GM12878 (cell line): ENCODE results near the gene AMPH.

ENCODE experiments used
- BRCA1 ChIP-seq: IDR thresholded peaks from 2 replicates; pipeline ENCODE4 v1.6.1; 2011; ENCODE audit warnings: low read depth, low read length, improper control_type of control experiment
- CTCF ChIP-seq, 3 experiments: IDR thresholded peaks in 2 of 3; conservative IDR thresholded peaks in 1 of 3; 2 replicates each; pipeline ENCODE4 v1.5.1; 2011; ENCODE audit warnings: low read depth in 3 of 3, low read length in 3 of 3, mild to moderate bottlenecking in 3 of 3, control low read depth in 2 of 3, moderate library complexity in 2 of 3, inconsistent platforms in 1 of 3, mixed read lengths in 1 of 3; ENCODE audit not compliant: control insufficient read depth in 2 of 3, insufficient read depth in 1 of 3; ENCODE audit errors: extremely low read depth in 1 of 3
- EGR1 ChIP-seq, 2 experiments: IDR thresholded peaks; 1 replicate in 1 of 2; 2 replicates in 1 of 2; pipeline ENCODE4 v1.6.1; 2011 to 2012; ENCODE audit warnings: low read depth in 2 of 2, low read length in 2 of 2, borderline replicate concordance in 1 of 2, mild to moderate bottlenecking in 1 of 2, moderate library complexity in 1 of 2
- PML ChIP-seq: IDR thresholded peaks from 2 replicates; pipeline ENCODE4 v1.6.1; 2012; ENCODE audit warnings: low read length, inconsistent platforms
- POLR2AphosphoS5 ChIP-seq: IDR thresholded peaks from 2 replicates; pipeline ENCODE4 v1.6.1; 2011; ENCODE audit warnings: mild to moderate bottlenecking, low read length, inconsistent platforms

GRCh38 chr7:38335128-38335491 is 296.1 kb downstream of the AMPH start:
- TF ChIP-seq PML (no peak), BRCA1 (no peak), EGR1 (IDR thresholded peaks at IDR 0.05; ENCODE audit: borderline replicate concordance in 1 of 2, low read depth in 2 of 2, low read length in 2 of 2) (no peak), POLR2AphosphoS5 (no peak), CTCF (IDR thresholded peaks at IDR 0.05 in 2 of 3, conservative IDR thresholded peaks at IDR 0.05 in 1 of 3; ENCODE audit: control insufficient read depth in 2 of 3, extremely low read depth in 1 of 3, insufficient read depth in 1 of 3, low read depth in 3 of 3, low read length in 3 of 3) (no peak)
